GM21447 (cell line): ENCODE results near the gene DNAJC8.

Source experiments
- ATAC-seq: cut with Tn5 transposase; IDR thresholded peaks from one replicate; pipeline ENCODE4 v1.9.1; 2021; ENCODE audit not compliant: unreplicated experiment

The DNAJC8 gene

DNA sequence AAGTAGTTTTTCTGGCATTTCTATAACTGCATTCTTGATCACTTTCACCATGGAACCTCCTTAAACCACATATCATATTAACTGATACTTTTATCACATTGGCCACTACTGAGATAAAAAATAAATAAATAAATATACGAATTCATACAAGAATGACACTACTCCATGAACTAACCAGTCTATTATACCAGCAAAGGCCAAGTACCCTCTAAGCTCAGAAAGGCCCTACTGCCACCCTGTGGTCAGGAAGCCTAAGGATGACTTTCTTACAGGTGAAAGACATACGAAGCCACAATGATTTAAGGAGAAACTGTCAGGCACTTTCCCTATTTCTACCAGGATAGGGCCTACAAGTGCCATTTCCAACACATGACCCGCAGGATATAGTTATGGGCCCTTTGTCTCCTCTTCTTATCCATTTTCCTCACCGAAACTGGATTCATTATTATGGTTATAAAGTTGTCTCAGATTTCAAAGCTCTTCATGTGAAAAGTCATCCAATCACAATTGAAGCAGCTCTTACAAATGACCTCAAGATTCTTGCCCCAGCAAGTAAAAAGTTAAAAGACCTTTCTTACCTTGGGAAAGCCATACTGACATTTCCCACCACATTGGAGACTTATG is 23.9 kb downstream of the DNAJC8 start:
- ATAC-seq = no peak

GRCh38 chr1:28205243-28205642 is 27.6 kb downstream of the DNAJC8 start:
- ATAC-seq = no peak

DNA sequence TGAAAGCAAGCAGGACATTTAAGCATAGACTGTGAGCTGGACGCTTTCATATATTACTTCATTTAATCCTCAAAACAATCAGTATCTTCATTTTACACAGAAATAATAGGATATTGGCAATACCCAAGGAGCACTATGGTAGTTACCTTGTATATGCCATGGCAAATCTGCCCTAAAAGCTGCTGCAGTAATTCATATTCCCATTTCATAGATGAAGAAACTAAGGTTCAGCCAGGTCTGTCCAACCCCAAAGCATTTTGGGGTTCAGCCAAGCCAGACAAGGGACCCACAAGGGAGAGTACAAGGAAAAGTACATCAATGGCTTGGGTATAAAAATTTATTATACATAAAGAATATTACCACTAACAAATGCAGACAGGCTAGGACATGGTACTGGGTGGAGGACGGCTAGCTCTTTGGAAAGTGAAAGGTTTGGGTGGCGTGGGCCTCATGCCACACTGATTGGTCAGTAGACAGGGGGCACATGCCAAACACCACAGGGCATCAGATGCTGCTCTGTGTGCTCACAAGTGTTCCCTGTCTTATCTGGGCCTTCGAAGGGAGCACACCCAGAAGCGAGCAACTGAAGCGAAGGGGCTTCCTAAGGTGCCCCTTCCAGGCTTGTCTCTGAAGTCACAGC is 32.5 kb downstream of the DNAJC8 start:
- ATAC-seq = no peak

- ATAC-seq = peak; percentile 76
Measured at GRCh38 chr1:28199328-28200233, 33.2 kb downstream of the DNAJC8 start.

- ATAC-seq = no peak
Measured at GRCh38 chr1:28197682-28198415, 35.0 kb downstream of the DNAJC8 start.

- ATAC-seq = no peak
Measured at GRCh38 chr1:28196330-28196729, 36.5 kb downstream of the DNAJC8 start.

DNA sequence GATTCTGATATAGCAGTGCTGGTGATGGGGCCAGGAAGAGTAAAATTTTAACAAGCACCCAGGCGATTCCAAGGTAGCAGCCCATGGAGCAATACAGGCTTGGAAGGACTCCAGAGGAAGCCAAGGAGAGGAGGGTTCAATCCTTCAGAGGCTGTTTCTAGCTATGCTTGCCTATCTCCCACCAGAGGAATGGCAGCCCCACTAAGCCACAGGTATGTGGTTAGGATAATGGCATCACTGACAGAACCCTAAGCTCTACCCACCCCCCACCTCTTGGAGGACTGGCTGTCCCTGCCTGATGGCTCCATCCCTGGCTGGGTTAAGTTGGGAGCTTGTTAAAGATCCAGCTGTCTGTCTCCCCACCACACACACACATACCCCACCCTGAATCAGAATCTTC is 37.0 kb downstream of the DNAJC8 start:
- ATAC-seq = no peak

GRCh38 chr1:28194326-28195035 is 38.3 kb downstream of the DNAJC8 start:
- ATAC-seq = no peak

DNA sequence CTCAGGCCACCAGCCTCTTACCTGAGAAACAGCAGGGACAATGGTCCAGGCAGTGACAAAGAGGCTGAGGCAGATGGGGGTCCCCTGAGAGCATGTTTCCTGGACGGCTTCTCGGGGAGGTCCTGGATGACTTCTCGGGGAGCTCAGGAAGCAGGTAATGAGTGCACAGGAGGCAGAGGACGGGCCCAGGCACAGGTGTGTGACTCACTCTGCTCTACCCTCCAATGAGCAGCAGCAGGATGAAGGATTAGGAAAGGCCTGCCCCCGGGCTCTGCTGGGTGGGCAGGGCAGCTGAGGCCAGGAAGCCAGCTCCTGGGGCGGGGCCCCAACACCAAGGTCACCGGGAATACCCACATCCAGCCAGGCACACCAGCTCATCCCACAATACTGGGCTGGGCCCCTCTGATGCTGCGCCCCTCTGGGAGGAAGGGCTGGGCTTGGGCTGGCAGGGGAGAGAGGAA is 39.1 kb downstream of the DNAJC8 start:
- no peak for ATAC-seq

GRCh38 chr1:28190996-28191645 is 41.7 kb downstream of the DNAJC8 start:
- no peak for ATAC-seq

DNA sequence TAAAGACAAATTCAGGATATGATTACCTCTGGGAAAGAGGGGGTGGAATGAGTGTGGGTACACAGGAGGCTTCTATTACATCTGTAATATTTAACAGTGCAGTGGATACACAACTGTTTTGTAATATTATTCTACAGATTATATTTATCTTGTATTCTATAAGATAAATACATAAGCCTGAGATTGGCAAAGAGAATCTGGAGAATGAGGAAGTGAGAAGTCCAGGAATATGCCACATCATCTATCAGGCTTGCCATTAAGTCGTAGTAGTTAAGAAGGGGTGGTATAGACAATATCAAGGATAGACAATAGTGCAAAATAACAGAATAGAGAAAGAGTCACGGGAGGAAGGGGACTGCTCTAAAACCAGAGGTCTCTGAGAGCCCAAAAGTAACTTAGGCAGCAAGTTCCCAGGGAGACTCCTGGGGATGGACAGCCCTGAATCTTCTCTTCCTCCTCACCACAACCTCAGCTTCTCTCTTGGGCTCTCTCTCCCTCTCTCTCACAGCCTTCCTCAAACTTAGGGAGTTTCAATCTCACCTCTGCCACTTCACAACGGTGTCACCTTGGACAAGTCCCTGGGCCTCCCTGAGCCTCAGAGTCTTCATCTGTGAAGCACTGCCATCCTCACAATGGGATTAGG is 42.4 kb downstream of the DNAJC8 start:
- no peak for ATAC-seq

- no peak for ATAC-seq
Measured at GRCh38 chr1:28185071-28185470, 47.8 kb downstream of the DNAJC8 start.

DNA sequence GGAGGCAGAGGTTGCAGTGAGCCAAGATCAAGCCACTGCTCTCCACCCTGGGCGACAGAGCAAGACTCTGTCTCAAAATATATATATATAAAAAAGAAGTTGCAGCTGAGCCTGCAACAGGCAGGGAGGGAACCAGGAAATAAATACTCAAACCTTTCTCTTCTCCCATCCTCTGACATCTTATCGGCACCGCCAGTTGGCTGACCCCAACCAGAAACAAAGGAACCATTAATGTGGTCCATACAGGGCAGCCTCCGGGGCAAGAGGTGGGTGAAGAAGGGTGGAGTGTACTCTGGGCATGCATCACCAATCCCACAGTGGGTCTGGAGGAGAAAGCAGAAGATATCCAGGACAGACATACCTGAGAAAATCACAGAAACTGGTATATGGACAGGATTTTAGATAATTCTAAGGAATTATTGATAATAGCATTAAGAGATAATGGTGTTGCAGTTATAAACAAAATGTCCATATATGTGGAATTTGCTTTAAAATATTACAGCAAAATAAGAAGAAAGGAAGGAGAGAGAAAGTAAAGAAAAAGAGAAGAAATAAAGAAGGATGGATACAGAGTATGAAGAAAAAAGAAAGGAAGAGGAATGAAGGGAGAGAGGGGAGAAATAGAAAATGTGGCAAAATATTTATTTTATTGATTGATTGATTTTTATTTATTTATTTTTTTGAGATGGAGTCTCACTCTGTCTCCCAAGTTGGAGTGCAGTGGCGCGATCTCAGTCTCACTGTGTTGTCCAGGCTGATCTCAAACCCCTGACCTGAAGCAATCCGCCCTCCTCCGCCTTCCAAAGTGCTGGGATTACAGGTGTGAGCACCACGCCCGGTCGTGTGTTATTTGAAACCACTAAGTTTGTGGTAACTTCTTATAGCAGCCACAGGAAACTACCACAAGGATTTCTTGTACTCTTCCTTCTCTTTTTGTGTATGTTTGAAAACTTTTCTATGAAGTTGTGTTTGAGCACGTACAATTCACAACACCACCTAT is 52.2 kb downstream of the DNAJC8 start:
- no peak for ATAC-seq

GRCh38 chr1:28178690-28179485 is 53.9 kb downstream of the DNAJC8 start:
- no peak for ATAC-seq

DNA sequence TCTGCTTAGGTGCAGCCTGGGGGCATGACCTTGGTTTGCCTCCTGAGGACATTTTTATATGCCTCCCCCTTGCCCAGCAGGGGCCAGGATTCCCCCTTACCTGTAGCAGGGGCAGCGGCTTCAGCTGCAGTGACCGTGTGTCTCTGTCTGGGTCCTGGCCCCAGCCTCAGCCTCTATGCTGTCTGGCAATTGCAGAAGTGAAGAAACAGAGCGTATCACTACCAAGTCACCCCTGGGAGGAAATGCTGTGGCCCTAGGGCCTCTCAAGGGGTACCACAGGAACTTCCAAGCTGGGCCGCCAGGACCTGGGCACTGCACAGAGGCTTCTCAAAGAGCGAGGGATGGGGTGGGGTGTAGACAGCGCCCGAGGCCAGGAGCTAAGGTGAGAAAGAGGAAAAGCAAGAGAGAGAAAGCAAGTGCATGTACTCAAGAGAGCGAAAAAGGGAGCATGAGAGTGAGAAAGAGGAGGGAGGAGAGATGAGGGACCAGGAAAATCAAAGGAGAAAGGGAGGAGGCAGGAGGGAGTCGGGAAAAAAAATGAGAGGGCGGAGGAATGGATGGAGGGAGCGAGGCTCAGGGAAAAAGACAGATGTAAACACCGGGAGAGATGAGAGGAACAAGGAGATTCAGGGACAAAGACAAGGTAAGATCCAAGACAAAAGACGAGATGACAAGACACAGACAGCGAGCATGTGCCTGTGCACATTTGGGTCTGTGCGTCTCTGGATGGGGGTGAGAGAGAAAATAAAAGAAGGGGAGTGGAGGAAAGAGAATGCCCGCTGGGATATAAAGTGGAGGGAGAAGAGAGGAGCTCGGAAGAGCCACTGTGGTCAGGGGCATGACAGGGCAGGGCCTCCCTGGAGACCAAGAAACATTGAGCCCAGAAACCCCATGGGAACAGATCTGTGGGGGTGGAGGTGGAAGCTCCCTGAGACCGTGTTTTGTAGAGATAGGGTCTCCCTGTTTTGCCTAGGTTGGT is 56.0 kb downstream of the DNAJC8 start, which contains the start of gene PTAFR:
Gene PTAFR (minus strand): TSS at position 199 of the 979 bp plus-strand sequence. CDS start 25,669 bp downstream, outside the sequence.
- ATAC-seq = peak; percentile 39

GRCh38 chr1:28175955-28176485 is 56.8 kb downstream of the DNAJC8 start:
- no peak for ATAC-seq
